Occipital lobe (tissue), 2 donors: Measurements from ENCODE around the gene CNTNAP4. TPM values are rescaled to one million over a fixed set of nuclear protein-coding genes. Genes with fewer than 3 reads are reported as not detected.

Experiments used
- DNase-seq: peaks from one replicate; lab custom pipeline; 2025; lab: John Stamatoyannopoulos, UW
- total RNA-seq: library from RNA; depleted of rRNA; stranded (reverse); fragments of >200 nt; gene quantifications from one replicate; pipeline ENCODE4 v1.2.3, GENCODE V29; 2014

CNTNAP4 gene
- total RNA-seq, 1 donor from 2014 or later = 31.7 TPM

- no peak for DNase-seq
These were observed 111.9 kb downstream of the CNTNAP4 start for GRCh38 chr16:76389126-76389525.

GRCh38 chr16:76390476-76390875, 113.3 kb downstream of the CNTNAP4 start:
- DNase-seq = no peak

GRCh38 chr16:76396977-76397376, 119.8 kb downstream of the CNTNAP4 start:
- DNase-seq = no peak

GRCh38 chr16:76409706-76410105, 132.5 kb downstream of the CNTNAP4 start:
- DNase-seq = no peak

- no peak for DNase-seq
These were observed 144.4 kb downstream of the CNTNAP4 start for GRCh38 chr16:76421571-76421970.

- DNase-seq = no peak
These were observed 151.7 kb downstream of the CNTNAP4 start for GRCh38 chr16:76428858-76429257.

- no peak for DNase-seq
These were observed 164.2 kb downstream of the CNTNAP4 start for GRCh38 chr16:76441391-76441790.

GRCh38 chr16:76441876-76442275, 164.7 kb downstream of the CNTNAP4 start:
- DNase-seq = no peak

- no peak for DNase-seq
These were observed 166.8 kb downstream of the CNTNAP4 start for GRCh38 chr16:76443973-76444372.

GRCh38 chr16:76444832-76445231, 167.6 kb downstream of the CNTNAP4 start:
- no peak for DNase-seq

- DNase-seq = no peak
These were observed 168.6 kb downstream of the CNTNAP4 start for GRCh38 chr16:76445815-76446214.

GRCh38 chr16:76446251-76446650, 169.1 kb downstream of the CNTNAP4 start:
- no peak for DNase-seq

GRCh38 chr16:76450890-76451289, 173.7 kb downstream of the CNTNAP4 start:
- no peak for DNase-seq

- DNase-seq = no peak
These were observed 178.1 kb downstream of the CNTNAP4 start for GRCh38 chr16:76455257-76455656.

GRCh38 chr16:76456016-76456415, 178.8 kb downstream of the CNTNAP4 start:
- DNase-seq = no peak

GRCh38 chr16:76459111-76459510, 181.9 kb downstream of the CNTNAP4 start:
- no peak for DNase-seq

- DNase-seq = no peak
These were observed 184.6 kb downstream of the CNTNAP4 start for GRCh38 chr16:76461836-76462235.

GRCh38 chr16:76464955-76465620, 187.9 kb downstream of the CNTNAP4 start:
- DNase-seq = no peak

GRCh38 chr16:76466871-76467270, 189.7 kb downstream of the CNTNAP4 start:
- no peak for DNase-seq

- DNase-seq = no peak
These were observed 196.8 kb downstream of the CNTNAP4 start for GRCh38 chr16:76474048-76474447.

GRCh38 chr16:76478105-76478504, 200.9 kb downstream of the CNTNAP4 start:
- DNase-seq = no peak

- DNase-seq = no peak
These were observed 206.2 kb downstream of the CNTNAP4 start for GRCh38 chr16:76483307-76483909.

GRCh38 chr16:76484020-76484419, 206.8 kb downstream of the CNTNAP4 start:
- no peak for DNase-seq
